Breast epithelium (tissue), 4 donors: ENCODE data around the gene CD93. TPM values are rescaled to one million over a fixed set of nuclear protein-coding genes. Genes with fewer than 3 reads are reported as not detected.

Experiments
- DNase-seq, 2 donors: peaks; one replicate each; pipeline ENCODE4 v3.0.0-alpha.2; 2019; ENCODE audit warnings: low spot score in 2 of 2
- H3K27ac ChIP-seq, 2 donors: fragments of 200-600 bp; sonication (generic) in 1 of 2; one replicate each; pipeline ENCODE4 v1.5.1; 2016 to 2019; ENCODE audit warnings: mild to moderate bottlenecking in 1 of 2
- H3K27me3 ChIP-seq, 2 donors: fragments of 200-600 bp; sonication (generic) in 1 of 2; one replicate each; pipeline versions ENCODE4 v1.5.1 to v1.6.0; 2017 to 2019; ENCODE audit warnings: control low read depth in 1 of 2, mild to moderate bottlenecking in 1 of 2
- H3K36me3 ChIP-seq: fragments of 200-600 bp; one replicate; pipeline ENCODE4 v1.5.1; 2019
- H3K4me1 ChIP-seq, 2 donors: fragments of 200-600 bp; sonication (generic); one replicate each; pipeline ENCODE4 v1.5.1; 2016 to 2019; ENCODE audit warnings: control low read depth in 1 of 2
- H3K4me3 ChIP-seq, 3 donors: fragments of 200-600 bp; sonication (generic); 1 replicate in 2 of 3; 2 replicates in 1 of 3; pipeline ENCODE4 v1.5.1; 2016 to 2019; ENCODE audit warnings: mild to moderate bottlenecking in 3 of 3, moderate library complexity in 2 of 3
- H3K9me3 ChIP-seq, 2 donors: fragments of 200-600 bp; sonication (generic) in 1 of 2; one replicate each; pipeline ENCODE4 v1.5.1; 2016 to 2019; ENCODE audit warnings: control low read depth in 1 of 2
- POLR2A ChIP-seq: fragments of 450-650 bp; IDR thresholded peaks from one replicate; pipeline ENCODE4 v1.6.1; 2016; ENCODE audit warnings: antibody characterized with exemption, mild to moderate bottlenecking, moderate library complexity
- POLR2AphosphoS5 ChIP-seq, 3 donors: sonication (generic); formaldehyde crosslinking; IDR thresholded peaks; one replicate each; pipeline ENCODE4 v1.6.1; 2017; ENCODE audit warnings: antibody characterized with exemption in 3 of 3
- intact Hi-C: fragments of 100-400 bp; cut with DNase I; formaldehyde crosslinking; loops from one replicate; pipeline ENCODE4 v1.15.1; 2023; ENCODE audit warnings: low total_unique reads
- total RNA-seq, 3 donors: library from RNA; depleted of rRNA; stranded (reverse); fragments of >200 nt; gene quantifications; one replicate each; pipeline ENCODE4 v1.1.0, GENCODE V29; 2016
- TF ChIP-seq, protein P1 (sequence below), 3 donors: fragments of 450-650 bp; IDR thresholded peaks; one replicate each; pipeline ENCODE4 v1.5.1; 2016 to 2017; ENCODE audit warnings: antibody characterized with exemption in 3 of 3, mild to moderate bottlenecking in 3 of 3, moderate library complexity in 3 of 3

Gene CD93
- total RNA-seq, 3 donors from 2014 or later = 19.2 to 64.9 (median 36.5) TPM

DNA sequence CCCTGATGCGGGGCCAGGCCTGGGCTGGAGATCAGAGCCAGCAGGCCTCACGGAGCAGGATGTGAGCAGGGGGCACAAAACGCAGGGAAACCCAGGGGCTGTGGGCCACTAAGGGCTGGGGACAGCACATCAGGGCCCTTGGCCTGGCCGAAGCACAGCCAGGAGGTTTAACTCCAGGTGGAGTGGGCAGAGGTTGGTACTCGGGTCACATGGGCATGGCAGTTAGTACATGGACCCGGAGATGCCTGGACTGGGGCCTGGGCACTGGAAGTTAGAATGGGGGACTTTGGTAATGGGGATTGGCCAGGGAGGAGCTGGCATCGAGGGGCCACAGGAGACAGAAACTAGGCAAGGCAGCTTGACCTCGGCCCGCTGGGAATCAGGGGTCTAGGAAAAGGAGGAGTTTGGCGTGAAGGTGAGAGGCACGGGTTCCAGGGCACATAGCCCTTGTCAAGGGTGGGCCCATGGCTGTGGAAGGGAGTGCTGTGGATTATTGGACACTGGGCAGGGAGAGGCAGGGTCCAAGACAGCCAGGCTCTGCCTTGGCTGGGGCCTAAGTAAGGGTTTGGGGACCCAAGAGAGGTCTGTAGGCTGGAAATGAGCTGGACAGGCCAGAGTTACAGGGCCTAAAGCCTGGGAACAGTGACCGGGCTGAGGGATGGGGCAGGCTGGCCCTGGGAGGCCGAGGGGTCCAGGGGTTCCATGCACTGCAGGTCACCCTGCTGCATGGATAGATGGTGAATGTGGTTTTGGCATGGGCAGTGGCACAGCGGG, 41.6 kb upstream of the CD93 start:
- no peaks in the 10 kb centered on the region for H3K9me3 ChIP-seq
- no peaks in the 10 kb centered on the region for H3K36me3 ChIP-seq
- intact Hi-C loops = no loop called here
- no peaks in the 10 kb centered on the region for H3K27me3 ChIP-seq
- no peak overlapping the region for H3K4me3 ChIP-seq
- DNase-seq = no peak
- no peak overlapping the region for H3K27ac ChIP-seq
- H3K4me1 ChIP-seq = no peaks in the 10 kb centered on the region
- TF ChIP-seq POLR2A (no peak), POLR2AphosphoS5 (IDR thresholded peaks at IDR 0.05) (no peak)
- TF ChIP-seq, protein P1, sequence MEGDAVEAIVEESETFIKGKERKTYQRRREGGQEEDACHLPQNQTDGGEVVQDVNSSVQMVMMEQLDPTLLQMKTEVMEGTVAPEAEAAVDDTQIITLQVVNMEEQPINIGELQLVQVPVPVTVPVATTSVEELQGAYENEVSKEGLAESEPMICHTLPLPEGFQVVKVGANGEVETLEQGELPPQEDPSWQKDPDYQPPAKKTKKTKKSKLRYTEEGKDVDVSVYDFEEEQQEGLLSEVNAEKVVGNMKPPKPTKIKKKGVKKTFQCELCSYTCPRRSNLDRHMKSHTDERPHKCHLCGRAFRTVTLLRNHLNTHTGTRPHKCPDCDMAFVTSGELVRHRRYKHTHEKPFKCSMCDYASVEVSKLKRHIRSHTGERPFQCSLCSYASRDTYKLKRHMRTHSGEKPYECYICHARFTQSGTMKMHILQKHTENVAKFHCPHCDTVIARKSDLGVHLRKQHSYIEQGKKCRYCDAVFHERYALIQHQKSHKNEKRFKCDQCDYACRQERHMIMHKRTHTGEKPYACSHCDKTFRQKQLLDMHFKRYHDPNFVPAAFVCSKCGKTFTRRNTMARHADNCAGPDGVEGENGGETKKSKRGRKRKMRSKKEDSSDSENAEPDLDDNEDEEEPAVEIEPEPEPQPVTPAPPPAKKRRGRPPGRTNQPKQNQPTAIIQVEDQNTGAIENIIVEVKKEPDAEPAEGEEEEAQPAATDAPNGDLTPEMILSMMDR (IDR thresholded peaks at IDR 0.05) = no peak

DNA sequence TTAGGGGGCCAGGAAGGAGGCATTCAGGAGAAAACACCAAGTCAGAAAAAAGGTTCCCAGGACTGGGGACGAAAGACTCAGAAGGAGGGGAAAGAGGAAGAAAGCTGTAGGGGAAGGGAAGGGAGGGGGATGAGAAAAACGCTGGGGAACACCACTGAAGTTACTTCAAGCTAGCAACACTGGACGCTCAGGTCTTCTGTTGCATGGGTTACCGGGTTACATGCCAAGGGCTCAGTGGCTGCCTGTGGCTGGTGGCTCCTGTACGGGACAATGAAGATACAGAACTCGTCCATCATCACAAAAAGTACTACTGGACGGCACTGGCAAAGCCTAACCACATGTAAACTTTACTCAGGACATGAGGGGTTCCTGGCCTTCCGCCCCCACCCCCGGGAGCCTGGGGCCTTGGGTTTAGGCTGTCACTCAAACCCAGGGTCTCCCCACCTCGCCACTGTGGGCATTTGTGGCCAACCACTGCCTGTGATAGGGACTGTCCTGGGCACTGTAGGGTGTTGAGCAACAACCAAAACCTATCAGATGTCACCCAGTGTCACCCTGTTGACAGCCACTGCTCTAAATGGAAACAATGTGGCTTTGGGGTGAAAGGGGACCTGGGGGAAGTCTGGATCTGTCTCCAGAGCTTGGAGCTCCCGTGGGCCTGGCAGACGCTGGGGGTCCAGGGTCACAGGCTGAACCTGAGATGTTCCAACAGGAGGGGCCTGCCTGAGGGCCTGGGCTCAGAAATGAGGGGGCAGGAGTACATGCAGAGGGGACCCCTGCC, 40.3 kb upstream of the CD93 start:
- intact Hi-C loops = no loop called here
- no peaks in the 10 kb centered on the region for H3K9me3 ChIP-seq
- no peaks in the 10 kb centered on the region for H3K36me3 ChIP-seq
- no peaks in the 10 kb centered on the region for H3K4me1 ChIP-seq
- TF ChIP-seq POLR2A (no peak), POLR2AphosphoS5 (IDR thresholded peaks at IDR 0.05) (no peak)
- TF ChIP-seq, protein P1 (IDR thresholded peaks at IDR 0.05) = no peak
- no peaks in the 10 kb centered on the region for H3K27me3 ChIP-seq
- no peak for DNase-seq
- no peak overlapping the region for H3K27ac ChIP-seq
- H3K4me3 ChIP-seq = no peak overlapping the region

DNA sequence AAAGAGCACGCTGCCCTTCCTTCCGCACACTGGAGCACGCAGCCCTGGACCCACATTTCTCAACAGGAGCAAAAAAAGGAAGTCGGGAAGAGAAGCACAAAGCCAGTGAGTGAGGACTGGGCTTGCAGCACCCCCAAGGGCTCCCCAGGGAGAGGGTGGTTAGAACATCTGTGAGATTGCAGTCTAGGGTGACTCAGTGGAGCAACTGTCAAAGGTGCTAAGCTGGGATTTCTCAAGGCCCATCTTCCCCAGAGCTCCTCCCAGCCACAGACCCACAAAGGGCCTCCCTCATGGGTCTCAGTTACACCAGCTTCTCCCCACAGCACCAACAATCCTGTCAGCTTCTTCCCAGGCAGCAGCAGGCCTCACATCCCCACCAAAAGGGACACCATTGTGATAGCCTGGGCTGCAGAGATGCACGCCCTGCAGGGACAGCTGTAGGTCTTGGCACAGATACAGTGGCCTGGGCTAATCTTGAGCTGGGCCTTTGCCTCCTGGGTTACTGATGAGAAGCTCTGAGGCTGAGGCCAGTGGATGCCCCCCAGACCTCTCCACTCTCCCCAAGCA, 39.6 kb upstream of the CD93 start:
- no peak overlapping the region for H3K27ac ChIP-seq
- TF ChIP-seq, protein P1 (IDR thresholded peaks at IDR 0.05) = no peak
- TF ChIP-seq POLR2AphosphoS5 (IDR thresholded peaks at IDR 0.05) = no peak
- TF ChIP-seq POLR2A = no peak
- H3K4me1 ChIP-seq = no peaks in the 10 kb centered on the region
- H3K9me3 ChIP-seq = no peaks in the 10 kb centered on the region
- no peak for DNase-seq
- no peaks in the 10 kb centered on the region for H3K27me3 ChIP-seq
- H3K36me3 ChIP-seq = no peaks in the 10 kb centered on the region
- intact Hi-C loops = no loop called here
- no peak overlapping the region for H3K4me3 ChIP-seq

DNA sequence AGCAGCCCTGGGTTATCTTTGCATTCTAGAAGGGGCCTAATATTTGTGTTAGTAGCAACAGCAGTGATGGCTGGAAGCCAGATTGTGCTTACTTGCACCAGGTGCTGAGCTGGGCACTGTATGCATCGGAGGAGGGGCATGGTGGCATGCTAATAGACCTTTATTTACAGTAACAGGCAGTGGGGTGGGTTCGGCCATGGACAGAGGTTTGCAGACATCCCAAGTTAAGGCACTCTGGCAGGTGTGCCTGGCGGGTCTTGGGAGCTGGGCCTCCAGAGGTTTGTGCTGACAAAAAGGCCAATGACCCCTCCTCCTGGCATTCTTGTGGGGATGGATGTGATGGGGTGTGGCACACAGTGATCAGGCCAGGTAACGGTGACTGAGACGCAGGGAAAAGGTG, 39.0 kb upstream of the CD93 start:
- H3K27me3 ChIP-seq = no peaks in the 10 kb centered on the region
- no peaks in the 10 kb centered on the region for H3K36me3 ChIP-seq
- DNase-seq = no peak
- no peak overlapping the region for H3K27ac ChIP-seq
- intact Hi-C loops = no loop called here
- no peaks in the 10 kb centered on the region for H3K4me1 ChIP-seq
- no peaks in the 10 kb centered on the region for H3K9me3 ChIP-seq
- no peak overlapping the region for H3K4me3 ChIP-seq
- TF ChIP-seq POLR2A (no peak), POLR2AphosphoS5 (IDR thresholded peaks at IDR 0.05) (no peak)
- TF ChIP-seq, protein P1 (IDR thresholded peaks at IDR 0.05) = no peak

DNA sequence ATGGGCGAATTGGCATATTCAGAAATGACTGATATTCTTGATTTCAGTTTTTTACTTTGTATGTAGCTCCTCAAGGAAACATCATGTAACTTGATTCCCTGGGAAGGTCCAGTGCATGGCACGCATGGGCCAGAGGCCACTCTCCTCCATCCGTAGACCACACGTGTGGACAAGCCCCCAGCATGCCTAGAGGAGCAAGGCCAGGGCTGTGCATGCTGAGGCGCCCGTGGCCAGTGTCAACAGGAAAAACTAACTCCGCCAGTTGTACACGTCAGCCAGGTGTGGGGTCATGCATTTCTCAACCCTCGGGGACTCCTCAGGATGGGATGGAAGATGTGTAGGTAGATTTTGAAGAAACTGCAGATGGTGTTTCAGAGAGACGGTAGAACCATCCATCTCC, 37.8 kb upstream of the CD93 start:
- intact Hi-C loops = no loop called here
- TF ChIP-seq, protein P1 (IDR thresholded peaks at IDR 0.05) = no peak
- no peak for TF ChIP-seq POLR2AphosphoS5 (IDR thresholded peaks at IDR 0.05)
- no peak for TF ChIP-seq POLR2A
- no peaks in the 10 kb centered on the region for H3K9me3 ChIP-seq
- H3K4me3 ChIP-seq = no peak overlapping the region
- DNase-seq = no peak
- no peaks in the 10 kb centered on the region for H3K36me3 ChIP-seq
- no peaks in the 10 kb centered on the region for H3K4me1 ChIP-seq
- no peaks in the 10 kb centered on the region for H3K27me3 ChIP-seq
- no peak overlapping the region for H3K27ac ChIP-seq
